HepG2 (cell line): ENCODE data around the gene TJP1. TPM values are rescaled to one million over a fixed set of nuclear protein-coding genes. Genes with fewer than 3 reads are reported as not detected.
A peak's percentile ranks its signal among the peaks of the same experiment; 100 is the strongest.
"Not testable (repeated sequence)": the region's sequence is repeated elsewhere in the genome, so short reads cannot be mapped to it uniquely, and the experiment has no call there.

Experiments used
- ATAC-seq: fragments of 200-7000 bp; cut with Tn5 transposase; 3 replicates; pipeline ENCODE4 v1.9.1; 2020; ENCODE audit warnings: mild to moderate bottlenecking, moderate library complexity
- BruUV-seq: library from RNA; stranded (reverse); fragments of 400-500 nt; replicated peaks from 2 replicates; lab custom pipeline; 2021; lab: Mats Ljungman, UMichigan
- CTCF ChIA-PET: fragments of 300-600 bp; formaldehyde crosslinking; extraction: SDS; loops from one replicate; lab custom pipeline; 2021; ENCODE audit warnings: low total read pairs, inconsistent platforms, low intra/inter-chr PET ratio; lab: Yijun Ruan, JAX
- POLR2A ChIA-PET: fragments of 350-600 bp; sonication (Branson Sonifier 250); formaldehyde crosslinking; loops from one replicate; lab custom pipeline; 2020; ENCODE audit warnings: antibody characterized with exemption, inconsistent platforms; lab: Yijun Ruan, JAX
- DNase-seq: peaks from one replicate; pipeline ENCODE4 v3.0.0-alpha.2; 2015; ENCODE audit warnings: low spot score
- FAIRE-seq: peaks from 3 replicates; lab custom pipeline; 2011; peaks lifted over from hg19 to GRCh38; lab: Jason Lieb, UNC
- H2AFZ ChIP-seq: one replicate; pipeline ENCODE4 v1.6.1; 2011; ENCODE audit warnings: low read length, inconsistent platforms
- H3K27ac ChIP-seq: fragments of 300-600 bp; 3 replicates; pipeline ENCODE4 v1.8.0; 2011; ENCODE audit warnings: mixed run types, mild to moderate bottlenecking, mixed read lengths, low read length, inconsistent platforms; ENCODE audit not compliant: insufficient read depth; ENCODE audit errors: extremely low read length
- H3K27me3 ChIP-seq, 2 experiments: fragments of 200-600 bp in 1 of 2; 2 replicates in 1 of 2; 3 replicates in 1 of 2; pipeline versions ENCODE4 v1.6.0 to v1.8.0; 2011; ENCODE audit warnings: low read length in 2 of 2, mild to moderate bottlenecking in 2 of 2, moderate library complexity in 2 of 2, inconsistent platforms in 1 of 2; ENCODE audit not compliant: insufficient read depth in 2 of 2, control insufficient read depth in 1 of 2
- H3K36me3 ChIP-seq, 2 experiments: fragments of 200-600 bp in 1 of 2; replicated peaks in 1 of 2; 2 replicates in 1 of 2; 3 replicates in 1 of 2; pipeline versions ENCODE4 v1.5.1 to v1.8.0; 2011; ENCODE audit warnings: low read length in 2 of 2, inconsistent platforms in 1 of 2; ENCODE audit not compliant: insufficient read depth in 2 of 2, control insufficient read depth in 1 of 2
- H3K4me1 ChIP-seq: 2 replicates; pipeline ENCODE4 v1.5.1; 2012; ENCODE audit warnings: low read length, inconsistent platforms; ENCODE audit not compliant: insufficient read depth
- H3K4me2 ChIP-seq: 2 replicates; pipeline ENCODE4 v1.6.0; 2011; ENCODE audit warnings: low read depth, low read length, inconsistent platforms
- H3K4me3 ChIP-seq, 3 experiments: fragments of 200-600 bp in 1 of 3; sonication (generic), shearing (Covaris generic) in 1 of 3; replicated peaks in 1 of 3; 2 replicates each; pipeline ENCODE4 v1.5.1; 2011 to 2016; ENCODE audit warnings: low read length in 3 of 3, inconsistent platforms in 2 of 3, low read depth in 2 of 3, mild to moderate bottlenecking in 2 of 3, control low read depth in 1 of 3, mixed read lengths in 1 of 3; ENCODE audit not compliant: insufficient read depth in 1 of 3
- H3K79me2 ChIP-seq: one replicate; pipeline ENCODE4 v1.6.1; 2011; ENCODE audit warnings: low read length, inconsistent platforms; ENCODE audit not compliant: insufficient read depth
- H3K9ac ChIP-seq: 2 replicates; pipeline ENCODE4 v1.6.0; 2011; ENCODE audit warnings: mild to moderate bottlenecking, low read depth, low read length, inconsistent platforms; ENCODE audit not compliant: insufficient read depth
- H3K9me3 ChIP-seq: 2 replicates; pipeline ENCODE4 v1.5.1; 2012; ENCODE audit warnings: mild to moderate bottlenecking, low read length
- H4K20me1 ChIP-seq: 2 replicates; pipeline ENCODE4 v1.6.0; 2011; ENCODE audit warnings: inconsistent platforms, mild to moderate bottlenecking, low read length, moderate library complexity; ENCODE audit not compliant: insufficient read depth
- FOXA3 ChIP-seq: IDR thresholded peaks from 2 replicates; pipeline ENCODE4 v1.6.1; 2016; ENCODE audit warnings: missing genetic modification reagents, missing compliant biosample characterization
- SP4 ChIP-seq: sonication (generic); formaldehyde crosslinking; IDR thresholded peaks from 2 replicates; pipeline ENCODE4 v1.8.1; 2023; ENCODE audit warnings: mild to moderate bottlenecking, missing genetic modification reagents
- ZSCAN21 ChIP-seq: sonication (generic); formaldehyde crosslinking; IDR thresholded peaks from 2 replicates; pipeline ENCODE4 v1.8.0; 2022; ENCODE audit warnings: mild to moderate bottlenecking, missing genetic modification reagents, moderate library complexity, borderline replicate concordance
- WGBS: methylation state at CpG from one replicate; pipeline ENCODE4 v1.1.6; 2017; ENCODE audit warnings: low lambda C conversion rate; 5-methylcytosine and 5-hydroxymethylcytosine counted together
- in situ Hi-C: cut with HindIII; loops from 2 replicates; pipeline ENCODE4 v1.10.0; 2017; ENCODE audit warnings: low pct_unique_long_range_greater_than_20kb; ENCODE audit not compliant: extremely low pct_ligation_motif_present
- intact Hi-C: fragments of 100-400 bp; cut with micrococcal nuclease; formaldehyde crosslinking; loops from one replicate; pipeline ENCODE4 v1.10.0; 2022; ENCODE audit not compliant: unreplicated experiment
- polyA plus RNA-seq, 8 experiments: library from polyadenylated mRNA; depleted of rRNA in 3 of 8; stranded (reverse) in 7 of 8; unstranded in 1 of 8; fragments of >200 nt; fragmentation: Illumina TruSeq in 4 of 8; extraction: Trizol in 4 of 8; gene quantifications; 2 replicates each; pipeline versions ENCODE4 v1.2.1 to v1.2.3, GENCODE V29; 2011 to 2016; ENCODE audit warnings: low read depth in 4 of 8, missing spikeins in 1 of 8, mixed read lengths in 1 of 8; ENCODE audit not compliant: insufficient read depth in 1 of 8
- total RNA-seq, 5 experiments: library from RNA; depleted of rRNA; stranded (reverse); fragments of >200 nt; fragmentation: Illumina TruSeq; extraction: Trizol; gene quantifications; 2 replicates each; pipeline ENCODE4 v1.2.3, GENCODE V29; 2016; ENCODE audit warnings: low read depth in 1 of 5
- TF ChIP-seq, protein P1 (sequence below): sonication (generic); formaldehyde crosslinking; IDR thresholded peaks from 2 replicates; pipeline ENCODE4 v1.5.0; 2020; ENCODE audit warnings: mild to moderate bottlenecking, missing genetic modification reagents

The TJP1 gene
- total and polyA plus RNA-seq, 2 of the 13 experiments (the other 11 are each of a cell fraction or from before 2014, with no cell fraction given) = 25.9 to 27.1 TPM

- H3K79me2 ChIP-seq, H3K27ac ChIP-seq, H3K4me3 ChIP-seq, intact Hi-C loops, H2AFZ ChIP-seq, H3K36me3 ChIP-seq, CTCF ChIA-PET, DNase-seq, H4K20me1 ChIP-seq, H3K9ac ChIP-seq, BruUV-seq, H3K4me2 ChIP-seq, H3K9me3 ChIP-seq, ATAC-seq, in situ Hi-C loops, POLR2A ChIA-PET, FAIRE-seq, H3K27me3 ChIP-seq: not testable (repeated sequence)
- H3K4me1 ChIP-seq = peaks cover 15% of the 10 kb centered on the region
- 75% methylated on average over 13 of the region's 13 CpGs for WGBS
These were observed 145.8 kb downstream of the TJP1 start for GRCh38 chr15:29676374-29676960.

- no peak overlapping the region for H2AFZ ChIP-seq
- H3K9me3 ChIP-seq = no peaks in the 10 kb centered on the region
- H4K20me1 ChIP-seq = no peaks in the 10 kb centered on the region
- no peak overlapping the region for H3K27ac ChIP-seq
- H3K36me3 ChIP-seq = no peaks in the 10 kb centered on the region
- intact Hi-C loops = no loop called here
- H3K4me2 ChIP-seq = peak overlapping the region; percentile 83
- TF ChIP-seq FOXA3 (CRISPR knock-in tag) (no peak), SP4 (CRISPR knock-in tag) (no peak), ZSCAN21 (CRISPR knock-in tag) (0 out of 2 replicates have a peak, but pooled peaks have one; percentile 17)
- TF ChIP-seq, protein P1, sequence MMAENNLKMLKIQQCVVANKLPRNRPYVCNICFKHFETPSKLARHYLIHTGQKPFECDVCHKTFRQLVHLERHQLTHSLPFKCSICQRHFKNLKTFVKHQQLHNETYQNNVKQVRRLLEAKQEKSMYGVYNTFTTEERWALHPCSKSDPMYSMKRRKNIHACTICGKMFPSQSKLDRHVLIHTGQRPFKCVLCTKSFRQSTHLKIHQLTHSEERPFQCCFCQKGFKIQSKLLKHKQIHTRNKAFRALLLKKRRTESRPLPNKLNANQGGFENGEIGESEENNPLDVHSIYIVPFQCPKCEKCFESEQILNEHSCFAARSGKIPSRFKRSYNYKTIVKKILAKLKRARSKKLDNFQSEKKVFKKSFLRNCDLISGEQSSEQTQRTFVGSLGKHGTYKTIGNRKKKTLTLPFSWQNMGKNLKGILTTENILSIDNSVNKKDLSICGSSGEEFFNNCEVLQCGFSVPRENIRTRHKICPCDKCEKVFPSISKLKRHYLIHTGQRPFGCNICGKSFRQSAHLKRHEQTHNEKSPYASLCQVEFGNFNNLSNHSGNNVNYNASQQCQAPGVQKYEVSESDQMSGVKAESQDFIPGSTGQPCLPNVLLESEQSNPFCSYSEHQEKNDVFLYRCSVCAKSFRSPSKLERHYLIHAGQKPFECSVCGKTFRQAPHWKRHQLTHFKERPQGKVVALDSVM (CRISPR knock-in tag) = peak; percentile 7; the same call in 1 of the 2 replicates
- TF ChIP-seq, all 625 proteins: peak for 2
- peaks cover 0 to 3% of the 10 kb centered on the region in 2 experiments; a peak in 2 of 5 replicates for H3K27me3 ChIP-seq
- no peak for DNase-seq
- POLR2A ChIA-PET = no interaction called here
- no TSS peak for BruUV-seq
- ATAC-seq = no peak
- no peak for FAIRE-seq
- H3K9ac ChIP-seq = no peak overlapping the region
- H3K4me3 ChIP-seq = peak overlapping the region in 1 of 3 experiments; percentile 74; a peak in 1 of 6 replicates
- in situ Hi-C loops = no loop called here
- WGBS = 46% methylated on average over 6 of the region's 29 CpGs
- H3K4me1 ChIP-seq = peaks cover 21% of the 10 kb centered on the region
- H3K79me2 ChIP-seq = no peaks in the 10 kb centered on the region
- CTCF ChIA-PET = no interaction called here
These were observed 146.4 kb downstream of the TJP1 start for GRCh38 chr15:29675791-29676301.
